Stimulated activated CD4-positive, alpha-beta T cell treated with anti-CD3 and anti-CD28 coated beads, Interleukin-15, amount 100 ng/mL, for 24 hours (primary cell): ENCODE measurements around the gene FBXO11.
A peak's percentile ranks its signal among the peaks of the same experiment; 100 is the strongest.

Experiments
- DNase-seq: peaks from one replicate; pipeline ENCODE4 v3.0.0-alpha.2; 2020

Gene FBXO11

GRCh38 chr2:47783486-47784351 is 122.6 kb downstream of the FBXO11 start:
- peak; percentile 81 for DNase-seq

GRCh38 chr2:47782671-47783485 is 123.4 kb downstream of the FBXO11 start, which contains the start of gene MSH6:
MSH6 (plus strand) TSS chr2:47783145; CDS start chr2:47783234, 89 bp downstream.
- peak; percentile 91 for DNase-seq

DNA sequence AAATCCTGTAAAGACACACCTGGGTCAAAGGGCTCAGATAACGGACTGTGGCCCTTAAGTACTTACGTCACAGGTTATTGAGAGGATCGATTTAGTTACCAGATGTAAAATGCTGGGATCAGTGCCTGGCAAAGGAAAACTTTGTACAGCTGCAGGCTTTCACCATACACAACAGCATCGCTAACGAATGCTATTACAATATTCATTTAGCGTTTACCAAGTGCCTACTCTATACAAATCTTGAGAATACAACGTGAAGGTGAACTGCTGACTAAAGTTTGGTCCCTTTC is 124.0 kb downstream of the FBXO11 start:
- DNase-seq: no peak

GRCh38 chr2:47779426-47779790 is 126.9 kb downstream of the FBXO11 start:
- no peak for DNase-seq

DNA sequence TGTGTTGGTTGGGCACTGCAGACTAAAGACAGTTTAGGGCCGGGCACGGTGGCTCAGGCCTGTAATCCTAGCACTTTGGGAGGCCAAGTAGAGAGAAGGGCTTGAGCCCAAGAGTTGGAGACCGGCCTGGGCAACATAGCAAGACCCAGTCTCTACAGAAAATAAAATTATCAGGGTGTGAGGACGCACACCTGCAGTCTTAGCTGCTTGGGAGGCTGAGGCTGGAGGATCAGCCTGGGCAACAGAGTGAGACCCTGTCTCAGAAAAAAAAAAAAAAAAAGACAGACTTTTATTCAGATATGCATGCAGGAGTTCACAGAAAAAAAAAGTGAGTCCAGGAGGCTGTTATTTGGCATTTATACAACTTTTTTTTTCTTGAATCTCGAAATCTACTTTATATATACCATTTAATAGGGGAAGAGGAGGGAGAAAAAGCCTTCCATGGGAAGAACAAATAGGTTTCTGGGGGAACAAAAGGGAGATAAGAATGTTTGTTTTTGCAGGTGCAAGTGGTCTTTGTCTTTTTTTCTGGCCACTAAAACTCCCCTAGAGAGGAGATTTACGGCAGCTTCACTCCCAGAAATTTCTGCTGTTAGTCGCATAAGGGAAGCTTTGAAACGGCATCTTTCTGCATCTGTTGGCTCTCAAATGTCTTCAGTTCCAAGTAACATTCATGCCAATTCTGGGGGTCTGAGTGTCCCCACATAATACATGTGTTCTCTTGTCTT is 127.4 kb downstream of the FBXO11 start:
- DNase-seq: no peak

DNA sequence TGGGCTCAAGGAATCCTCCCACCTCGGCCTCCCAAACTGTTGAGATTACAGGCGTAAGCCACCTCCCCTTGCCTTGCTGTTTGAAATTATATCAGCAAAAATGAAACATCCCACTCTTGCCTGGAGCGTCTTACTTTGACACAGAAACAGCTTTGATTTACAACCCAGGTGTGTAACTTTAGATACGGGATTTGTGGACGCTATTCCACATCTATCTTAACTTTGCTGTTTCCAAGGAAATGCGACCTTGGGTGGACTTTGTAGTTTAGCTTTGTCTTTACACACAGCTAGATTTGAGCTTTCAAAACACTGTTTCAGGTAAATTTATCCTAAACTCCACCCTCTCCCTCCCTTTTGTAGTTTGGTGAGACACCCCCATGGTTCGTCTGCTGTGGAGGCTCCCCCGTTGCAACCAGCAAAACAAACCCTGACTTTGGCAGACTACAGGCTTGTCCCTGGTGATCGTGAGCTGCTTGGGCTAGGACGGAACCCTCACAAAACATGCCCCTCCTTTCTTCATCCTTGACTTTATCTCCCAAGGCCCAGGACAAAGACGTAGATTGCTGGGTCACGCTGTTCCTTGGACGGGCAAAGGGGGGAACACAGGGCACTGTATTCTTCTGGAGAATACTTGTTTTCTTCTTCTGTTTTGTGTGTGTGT is 128.9 kb downstream of the FBXO11 start:
- no peak for DNase-seq

- DNase-seq: no peak
Observed at GRCh38 chr2:47774567-47774966, 131.7 kb downstream of the FBXO11 start.

GRCh38 chr2:47772343-47772742 is 134.0 kb downstream of the FBXO11 start:
- DNase-seq: no peak

DNA sequence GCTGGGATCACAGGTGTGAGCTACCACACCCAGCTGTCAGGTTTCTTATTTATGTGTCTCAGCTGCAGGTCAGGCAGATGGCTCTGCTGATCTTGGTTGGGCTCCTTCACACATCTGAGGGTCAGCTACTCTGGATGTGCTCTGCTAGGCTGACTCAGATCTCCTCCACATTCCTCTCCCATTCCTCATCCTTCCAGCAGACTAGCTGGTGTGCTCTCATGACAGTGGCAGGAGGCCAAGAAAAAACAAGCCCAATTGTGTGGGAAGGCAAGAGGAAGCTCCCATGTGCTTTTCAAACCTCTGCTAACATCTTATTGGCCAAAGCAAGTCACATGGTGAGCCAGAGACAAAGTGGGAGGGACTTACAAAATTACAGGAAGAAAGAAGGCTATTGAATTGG is 135.1 kb downstream of the FBXO11 start:
- no peak for DNase-seq

DNA sequence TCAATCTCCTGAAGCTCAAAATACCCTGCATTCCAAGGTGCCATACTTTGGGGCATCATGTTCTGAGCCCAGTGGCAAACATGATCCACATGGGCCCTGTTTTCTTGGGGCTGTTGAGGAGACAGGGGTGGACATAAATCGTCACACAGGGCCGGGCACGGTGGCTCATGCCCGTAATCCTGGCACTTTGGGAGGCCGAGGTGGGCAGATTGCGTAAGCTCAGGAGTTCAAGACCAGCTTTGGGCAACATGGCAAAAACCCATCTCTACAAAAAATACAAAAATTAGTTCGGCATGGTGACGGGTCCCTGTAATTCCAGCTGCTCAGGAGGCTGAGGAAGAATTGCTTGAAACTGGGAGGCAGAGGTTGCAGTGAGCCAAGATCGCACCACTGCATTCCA is 137.0 kb downstream of the FBXO11 start:
- no peak for DNase-seq

- DNase-seq: peak; percentile 75
Observed at GRCh38 chr2:47767880-47768609, 138.3 kb downstream of the FBXO11 start.

GRCh38 chr2:47767497-47767844 is 138.8 kb downstream of the FBXO11 start:
- no peak for DNase-seq

GRCh38 chr2:47751856-47752414 is 154.4 kb downstream of the FBXO11 start:
- DNase-seq: no peak

- DNase-seq: no peak
Observed at GRCh38 chr2:47747878-47748277, 158.4 kb downstream of the FBXO11 start.

GRCh38 chr2:47744074-47744473 is 162.2 kb downstream of the FBXO11 start:
- DNase-seq: no peak

- no peak for DNase-seq
Observed at GRCh38 chr2:47741637-47742036, 164.7 kb downstream of the FBXO11 start.

DNA sequence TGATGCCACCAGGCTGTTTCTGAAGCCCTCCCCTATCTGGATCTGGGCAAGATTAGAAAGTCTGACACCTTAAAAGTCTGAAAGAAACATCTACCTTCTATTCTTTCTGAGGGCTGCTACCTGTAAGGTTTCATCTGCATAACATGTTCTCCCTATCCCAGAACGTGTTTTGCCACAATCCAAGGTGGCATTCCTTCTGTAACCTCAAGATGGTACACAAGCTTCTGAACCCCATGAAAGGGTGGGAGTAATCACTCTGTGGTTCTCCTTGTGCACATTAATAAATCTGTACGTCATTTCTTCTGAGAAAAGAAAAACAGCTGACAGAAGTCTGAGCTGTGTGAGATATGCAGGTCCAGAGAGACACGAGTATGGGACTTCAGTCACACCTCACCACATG is 165.2 kb downstream of the FBXO11 start:
- no peak for DNase-seq
